K562 (cell line): ENCODE data around the gene RFWD3. TPM values are rescaled to one million over a fixed set of nuclear protein-coding genes. Genes with fewer than 3 reads are reported as not detected.

Source experiments
- ATAC-seq: fragments of 200-7000 bp; cut with Tn5 transposase; 3 replicates; pipeline ENCODE4 v1.9.1; 2020; ENCODE audit warnings: moderate library complexity
- BruUV-seq: library from RNA; stranded (reverse); fragments of 400-500 nt; replicated peaks from 2 replicates; lab custom pipeline; 2021; lab: Mats Ljungman, UMichigan
- CTCF ChIA-PET: fragments of 300-600 bp; formaldehyde crosslinking; extraction: SDS; loops from one replicate; lab custom pipeline; 2021; ENCODE audit warnings: low intra/inter-chr PET ratio; lab: Yijun Ruan, JAX
- POLR2A ChIA-PET: fragments of 300-600, 350-650 bp; sonication (Branson Sonifier 250); formaldehyde crosslinking; extraction: SDS; loops from one replicate; lab custom pipeline; 2021; ENCODE audit warnings: antibody characterized with exemption, inconsistent platforms; lab: Yijun Ruan, JAX
- DNase-seq, 4 experiments: peaks; one replicate each; pipeline versions ENCODE4 v3.0.0 to v3.0.0-alpha.2; 2011 to 2018; ENCODE audit warnings: low spot score in 3 of 4, mixed read lengths in 3 of 4; ENCODE audit errors: extremely low read depth in 1 of 4
- FAIRE-seq: peaks from 2 replicates; lab custom pipeline; 2011; peaks lifted over from hg19 to GRCh38; lab: Jason Lieb, UNC
- H2AFZ ChIP-seq: 2 replicates; pipeline ENCODE4 v1.6.0; 2011; ENCODE audit warnings: low read depth, low read length, control low read depth, inconsistent platforms
- H3K27ac ChIP-seq: fragments of 200-600 bp; 3 replicates; pipeline ENCODE4 v1.8.0; 2011; ENCODE audit warnings: low read depth, mild to moderate bottlenecking, control low read depth, inconsistent platforms, low read length, moderate library complexity, mixed read lengths; ENCODE audit errors: extremely low read depth
- H3K27me3 ChIP-seq, 2 experiments: fragments of 300-600 bp in 1 of 2; 2 replicates in 1 of 2; 3 replicates in 1 of 2; pipeline versions ENCODE4 v1.6.0 to v1.8.0; 2011; ENCODE audit warnings: inconsistent platforms in 2 of 2, low read length in 2 of 2, mild to moderate bottlenecking in 1 of 2, mixed read lengths in 1 of 2, moderate library complexity in 1 of 2; ENCODE audit not compliant: control insufficient read depth in 2 of 2, insufficient read depth in 2 of 2
- H3K36me3 ChIP-seq: fragments of 300-600 bp; 3 replicates; pipeline ENCODE4 v1.8.0; 2011; ENCODE audit warnings: mild to moderate bottlenecking, low read length, inconsistent platforms; ENCODE audit not compliant: control insufficient read depth, insufficient read depth
- H3K4me1 ChIP-seq, 2 experiments: fragments of 200-600 bp in 1 of 2; replicated peaks in 1 of 2; 2 replicates in 1 of 2; 3 replicates in 1 of 2; pipeline versions ENCODE4 v1.5.1 to v1.8.0; 2011; ENCODE audit warnings: inconsistent platforms in 2 of 2, low read length in 2 of 2, mild to moderate bottlenecking in 1 of 2, mixed read lengths in 1 of 2, moderate library complexity in 1 of 2; ENCODE audit not compliant: control insufficient read depth in 2 of 2, insufficient read depth in 2 of 2
- H3K4me2 ChIP-seq: 2 replicates; pipeline ENCODE4 v1.6.1; 2011; ENCODE audit warnings: low read length, control low read depth, inconsistent platforms, mixed read lengths; ENCODE audit not compliant: insufficient read depth
- H3K4me3 ChIP-seq: fragments of 200-600 bp; sonication (generic), shearing (Covaris generic); 2 replicates; pipeline ENCODE4 v1.5.1; 2016; ENCODE audit warnings: control low read depth, inconsistent platforms
- H3K79me2 ChIP-seq: fragments of 200-600 bp; 3 replicates; pipeline ENCODE4 v1.8.0; 2011; ENCODE audit warnings: low read length, inconsistent platforms; ENCODE audit not compliant: control insufficient read depth, insufficient read depth
- H3K9ac ChIP-seq, 2 experiments: 2 replicates each; pipeline versions ENCODE4 v1.6.0 to v1.6.1; 2011; ENCODE audit warnings: low read depth in 2 of 2, low read length in 2 of 2, control low read depth in 1 of 2, inconsistent platforms in 1 of 2, mild to moderate bottlenecking in 1 of 2, mixed read lengths in 1 of 2; ENCODE audit not compliant: insufficient read depth in 1 of 2
- H3K9me1 ChIP-seq: one replicate; pipeline ENCODE4 v1.6.0; 2011; ENCODE audit warnings: inconsistent platforms, mild to moderate bottlenecking, low read length, moderate library complexity; ENCODE audit not compliant: control insufficient read depth, insufficient read depth
- H3K9me3 ChIP-seq: replicated peaks from 2 replicates; pipeline ENCODE4 v1.5.1; 2011; ENCODE audit warnings: low read depth, low read length, inconsistent platforms; ENCODE audit not compliant: control insufficient read depth, insufficient read depth
- H4K20me1 ChIP-seq: replicated peaks from 2 replicates; pipeline ENCODE4 v1.6.1; 2011; ENCODE audit warnings: low read length, inconsistent platforms, mixed read lengths; ENCODE audit not compliant: control insufficient read depth, insufficient read depth
- CCAR2 ChIP-seq: fragments of 200-400 bp; formaldehyde crosslinking; IDR thresholded peaks from 2 replicates; pipeline ENCODE4 v1.6.1; 2017; ENCODE audit warnings: mild to moderate bottlenecking, low read depth, low read length
- GATAD2B ChIP-seq: fragments of 450-650 bp; IDR thresholded peaks from 2 replicates; pipeline ENCODE4 v1.6.1; 2017; ENCODE audit warnings: mild to moderate bottlenecking, borderline replicate concordance
- MAFF ChIP-seq: IDR thresholded peaks from 2 replicates; pipeline ENCODE4 v1.6.1; 2012; ENCODE audit warnings: low read length, improper control_type of control experiment
- PHB ChIP-seq: fragments of 250-450 bp; sonication (Bioruptor Pico); IDR thresholded peaks from 2 replicates; pipeline ENCODE4 v1.5.0; 2021
- RBBP5 ChIP-seq: fragments of 200-600 bp; sonication (generic); IDR thresholded peaks from 2 replicates; pipeline ENCODE4 v1.6.1; 2012; ENCODE audit warnings: borderline replicate concordance, mild to moderate bottlenecking, low read length, control low read depth, inconsistent platforms; ENCODE audit not compliant: insufficient read depth, poor library complexity, severe bottlenecking
- SMC3 ChIP-seq: conservative IDR thresholded peaks from 2 replicates; pipeline ENCODE4 v1.6.1; 2011; ENCODE audit warnings: low read depth, low read length, improper control_type of control experiment; ENCODE audit not compliant: insufficient read depth
- ZNF263 ChIP-seq: sonication (generic); formaldehyde crosslinking; IDR thresholded peaks from 2 replicates; pipeline ENCODE4 v1.8.0; 2022; ENCODE audit warnings: mild to moderate bottlenecking, missing genetic modification reagents, borderline replicate concordance
- WGBS: fragments of 100-300 bp; shearing (Covaris generic); methylation state at CpG from one replicate; pipeline ENCODE4 v1.1.6; 2016; ENCODE audit warnings: low coverage, mixed read lengths; ENCODE audit not compliant: insufficient coverage; ENCODE audit errors: missing lambda C conversion rate; 5-methylcytosine and 5-hydroxymethylcytosine counted together
- in situ Hi-C: fragments of 300-500 bp; cut with MboI; formaldehyde crosslinking; loops from 4 replicates; pipeline ENCODE4 v1.15.0; 2018; ENCODE audit warnings: inconsistent platforms, mixed read lengths
- intact Hi-C: fragments of 100-400 bp; cut with micrococcal nuclease; formaldehyde crosslinking; loops from 2 replicates; pipeline ENCODE4 v1.14.2; 2022
- polyA plus RNA-seq, 8 experiments: library from polyadenylated mRNA; depleted of rRNA in 4 of 8; stranded (reverse) in 5 of 8; unstranded in 3 of 8; fragments of >200 nt; fragmentation: Nextera tagmentation in 2 of 8; fragmentation: Illumina TruSeq in 1 of 8; extraction: Ambion mirVana in 2 of 8; extraction: Trizol in 1 of 8; gene quantifications; 2 replicates each; pipeline versions ENCODE4 v1.2.1 to v1.2.3, GENCODE V29; 2011 to 2014; ENCODE audit warnings: inconsistent platforms in 1 of 8, missing spikeins in 1 of 8
- total RNA-seq, 7 experiments: library from RNA; depleted of rRNA in 6 of 7; stranded (reverse); fragments of >200 nt in 6 of 7; fragmentation: Illumina TruSeq in 2 of 7; extraction: Trizol in 2 of 7; gene quantifications; 2 replicates each; pipeline versions ENCODE4 v1.2.1 to v1.2.3, GENCODE V29; 2011 to 2021; ENCODE audit warnings: low replicate concordance in 1 of 7

Gene RFWD3
- total and polyA plus RNA-seq, 9 of the 15 experiments (the other 6 are each of a cell fraction or from before 2014, with no cell fraction given) = 20.8 to 121 (median 79.0) TPM

DNA sequence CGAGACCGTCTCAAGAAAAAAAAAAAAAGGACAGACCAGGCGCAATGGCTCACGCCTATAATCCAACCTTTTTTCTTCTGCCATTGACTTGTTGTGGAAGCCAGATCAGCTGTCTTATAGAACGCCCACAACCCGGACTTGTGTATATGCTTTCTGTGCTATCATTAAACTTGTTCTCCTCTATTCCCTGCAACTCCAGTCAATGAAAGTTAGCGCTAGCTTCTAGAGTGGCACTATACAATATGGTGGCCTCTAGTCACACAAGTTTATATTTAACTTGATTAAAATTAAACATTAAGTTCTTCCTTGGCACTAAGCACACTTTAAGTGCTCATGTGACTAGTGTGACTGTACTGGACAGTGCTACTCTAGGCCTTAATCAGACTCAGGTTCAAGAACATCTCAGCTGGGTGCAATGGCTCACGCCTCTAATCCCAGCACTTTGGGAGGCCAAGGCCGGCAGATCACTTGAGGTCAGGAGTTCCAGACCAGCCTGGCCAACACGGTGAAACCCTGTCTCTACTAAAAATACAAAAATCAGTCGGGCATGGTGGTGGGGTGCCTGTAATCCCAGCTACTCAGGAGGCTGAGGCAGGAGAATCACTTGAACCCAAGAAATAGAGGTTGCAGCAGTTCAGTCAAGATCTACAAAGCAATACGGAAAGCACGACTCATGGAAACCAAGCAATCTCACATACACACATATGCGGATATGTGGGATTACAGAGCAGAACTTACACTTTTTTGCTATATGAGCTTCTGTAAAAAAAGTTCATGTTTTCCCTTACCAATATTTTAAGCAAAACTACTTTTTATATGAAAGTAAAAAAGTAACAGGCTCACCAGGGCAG, 41.0 kb downstream of the RFWD3 start:
- no peaks in the 10 kb centered on the region for H3K4me1 ChIP-seq
- H3K9ac ChIP-seq = no peak overlapping the region
- H3K4me3 ChIP-seq = no peak overlapping the region
- no peaks in the 10 kb centered on the region for H3K27me3 ChIP-seq
- no peak for TF ChIP-seq ZNF263 (CRISPR knock-in tag)
- TF ChIP-seq MAFF = no peak
- no peak for TF ChIP-seq SMC3
- no peak for TF ChIP-seq CCAR2
- no peak for TF ChIP-seq RBBP5
- no peak for TF ChIP-seq GATAD2B
- TF ChIP-seq PHB (CRISPR knock-in tag) = no peak
- H3K4me2 ChIP-seq = no peak overlapping the region
- BruUV-seq = no TSS peak
- CTCF ChIA-PET = no interaction called here
- no peak overlapping the region for H3K27ac ChIP-seq
- H4K20me1 ChIP-seq = 0 out of 2 replicates have a peak, but pooled peaks cover 7% of the 10 kb centered on the region
- H3K9me1 ChIP-seq = peaks cover 2% of the 10 kb centered on the region
- H2AFZ ChIP-seq = no peak overlapping the region
- WGBS = 91% methylated on average over 13 of the region's 14 CpGs
- POLR2A ChIA-PET = interaction anchor here (0.6 to 1.5 kb wide), 5 partner anchors 14 to 321 kb away, joined by 3 read pairs; no protein-coding TSS in a partner anchor
- H3K79me2 ChIP-seq = no peaks in the 10 kb centered on the region
- H3K9me3 ChIP-seq = no peaks in the 10 kb centered on the region
- H3K36me3 ChIP-seq = peaks cover 96% of the 10 kb centered on the region
- ATAC-seq = no peak
- in situ Hi-C loops = no loop called here
- FAIRE-seq = no peak
- intact Hi-C loops = no loop called here
- no peak for DNase-seq
